Gastroesophageal sphincter (tissue), 3 donors: ENCODE data around the gene NOL9.

Source experiments
- POLR2A ChIP-seq, 2 donors: fragments of 450-650 bp; IDR thresholded peaks; one replicate each; pipeline ENCODE4 v1.6.1; 2017; ENCODE audit warnings: antibody characterized with exemption in 2 of 2, mild to moderate bottlenecking in 2 of 2, moderate library complexity in 1 of 2
- TF ChIP-seq, protein P1 (sequence below), 4 experiments: fragments of 200-600 bp in 2 of 4; fragments of 450-650 bp in 2 of 4; sonication (generic) in 1 of 4; IDR thresholded peaks; one replicate each; pipeline ENCODE4 v1.5.1; 2017 to 2019; ENCODE audit warnings: antibody characterized with exemption in 4 of 4, mild to moderate bottlenecking in 2 of 4, moderate library complexity in 2 of 4

GRCh38 chr1:6497215-6497866 is 57.0 kb downstream of the NOL9 start:
- TF ChIP-seq POLR2A (IDR thresholded peaks at IDR 0.05), result no peak
- TF ChIP-seq, protein P1, sequence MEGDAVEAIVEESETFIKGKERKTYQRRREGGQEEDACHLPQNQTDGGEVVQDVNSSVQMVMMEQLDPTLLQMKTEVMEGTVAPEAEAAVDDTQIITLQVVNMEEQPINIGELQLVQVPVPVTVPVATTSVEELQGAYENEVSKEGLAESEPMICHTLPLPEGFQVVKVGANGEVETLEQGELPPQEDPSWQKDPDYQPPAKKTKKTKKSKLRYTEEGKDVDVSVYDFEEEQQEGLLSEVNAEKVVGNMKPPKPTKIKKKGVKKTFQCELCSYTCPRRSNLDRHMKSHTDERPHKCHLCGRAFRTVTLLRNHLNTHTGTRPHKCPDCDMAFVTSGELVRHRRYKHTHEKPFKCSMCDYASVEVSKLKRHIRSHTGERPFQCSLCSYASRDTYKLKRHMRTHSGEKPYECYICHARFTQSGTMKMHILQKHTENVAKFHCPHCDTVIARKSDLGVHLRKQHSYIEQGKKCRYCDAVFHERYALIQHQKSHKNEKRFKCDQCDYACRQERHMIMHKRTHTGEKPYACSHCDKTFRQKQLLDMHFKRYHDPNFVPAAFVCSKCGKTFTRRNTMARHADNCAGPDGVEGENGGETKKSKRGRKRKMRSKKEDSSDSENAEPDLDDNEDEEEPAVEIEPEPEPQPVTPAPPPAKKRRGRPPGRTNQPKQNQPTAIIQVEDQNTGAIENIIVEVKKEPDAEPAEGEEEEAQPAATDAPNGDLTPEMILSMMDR (IDR thresholded peaks at IDR 0.05), result peak in 1 of 4 experiments; percentile 8
